Panc1 (cell line): ENCODE data around the gene PRKCA. TPM values are rescaled to one million over a fixed set of nuclear protein-coding genes. Genes with fewer than 3 reads are reported as not detected.

Source experiments
- ATAC-seq: fragments of 200-7000 bp; cut with Tn5 transposase; 2 replicates; pipeline ENCODE4 v1.9.1; 2020; ENCODE audit warnings: mild to moderate bottlenecking, moderate library complexity
- BruUV-seq: library from RNA; stranded (reverse); fragments of 400-500 nt; replicated peaks from 2 replicates; lab custom pipeline; 2021; lab: Mats Ljungman, UMichigan
- CTCF ChIA-PET: fragments of 300-600 bp; sonication (Branson Sonifier 250); formaldehyde crosslinking; loops from one replicate; lab custom pipeline; 2022; ENCODE audit warnings: antibody characterized with exemption; lab: Charles Lee
- POLR2A ChIA-PET: fragments of 300-600 bp; sonication (Branson Sonifier 250); formaldehyde crosslinking; loops from one replicate; lab custom pipeline; 2022; ENCODE audit warnings: antibody characterized with exemption; lab: Charles Lee
- DNase-seq: peaks from one replicate; pipeline ENCODE4 v3.0.0-alpha.2; 2010; ENCODE audit warnings: low read depth, low spot score
- H3K27ac ChIP-seq: 2 replicates; pipeline ENCODE4 v1.5.1; 2011; ENCODE audit warnings: mild to moderate bottlenecking, low read length, inconsistent platforms
- H3K27me3 ChIP-seq: fragments of 200-500 bp; sonication (Bioruptor generic); 2 replicates; pipeline ENCODE4 v1.6.0; 2014; ENCODE audit warnings: low read length, inconsistent platforms; ENCODE audit not compliant: control insufficient read depth, insufficient read depth
- H3K36me3 ChIP-seq: fragments of 200-500 bp; sonication (Bioruptor generic); 2 replicates; pipeline ENCODE4 v1.5.1; 2014; ENCODE audit warnings: inconsistent platforms, mild to moderate bottlenecking, low read length, moderate library complexity; ENCODE audit not compliant: control insufficient read depth, insufficient read depth
- H3K4me1 ChIP-seq: 2 replicates; pipeline ENCODE4 v1.5.1; 2011; ENCODE audit warnings: inconsistent platforms, mild to moderate bottlenecking, low read length, moderate library complexity; ENCODE audit not compliant: control insufficient read depth, insufficient read depth
- H3K4me3 ChIP-seq, 2 experiments: 2 replicates each; pipeline ENCODE4 v1.5.1; 2011 to 2012; ENCODE audit warnings: low read depth in 2 of 2, low read length in 2 of 2, mild to moderate bottlenecking in 2 of 2, inconsistent platforms in 1 of 2, moderate library complexity in 1 of 2
- H3K9me3 ChIP-seq: fragments of 200-500 bp; sonication (Bioruptor generic); 2 replicates; pipeline ENCODE4 v1.5.1; 2014; ENCODE audit warnings: low read depth, mild to moderate bottlenecking, inconsistent platforms, low read length, moderate library complexity; ENCODE audit not compliant: control insufficient read depth, insufficient read depth
- POLR2AphosphoS5 ChIP-seq: IDR thresholded peaks from 2 replicates; pipeline ENCODE4 v1.6.1; 2012; ENCODE audit warnings: mild to moderate bottlenecking, low read depth, low read length, moderate library complexity
- REST ChIP-seq, 2 experiments: IDR thresholded peaks; 2 replicates each; pipeline ENCODE4 v1.6.1; 2011 to 2012; ENCODE audit warnings: low read depth in 2 of 2, control low read depth in 1 of 2, low read length in 1 of 2, mild to moderate bottlenecking in 1 of 2, moderate library complexity in 1 of 2; ENCODE audit not compliant: insufficient read depth in 1 of 2
- SIN3A ChIP-seq: IDR thresholded peaks from 2 replicates; pipeline ENCODE4 v1.6.1; 2012; ENCODE audit warnings: low read depth, mild to moderate bottlenecking, low read length, moderate library complexity, borderline replicate concordance; ENCODE audit not compliant: insufficient read depth
- TCF7L2 ChIP-seq: IDR thresholded peaks from 2 replicates; pipeline ENCODE4 v1.6.1; 2011; ENCODE audit warnings: mild to moderate bottlenecking, low read depth, low read length, inconsistent platforms
- in situ Hi-C: cut with HindIII; loops from 2 replicates; pipeline ENCODE4 v1.10.0; 2016; ENCODE audit warnings: low sequenced_read_pairs, low pct_unique_long_range_greater_than_20kb
- intact Hi-C: fragments of 100-400 bp; cut with micrococcal nuclease; formaldehyde crosslinking; loops from one replicate; pipeline ENCODE4 v1.10.0; 2022; ENCODE audit not compliant: unreplicated experiment
- total RNA-seq: library from RNA; stranded (reverse); gene quantifications from one replicate; pipeline ENCODE4 v1.2.1, GENCODE V29; 2021; ENCODE audit not compliant: unreplicated experiment
- TF ChIP-seq, protein P1 (sequence below): fragments of 450-650 bp; IDR thresholded peaks from 2 replicates; pipeline ENCODE4 v1.5.1; 2017; ENCODE audit warnings: mild to moderate bottlenecking

The PRKCA gene
- total RNA-seq, 1 experiment from 2014 or later, result 53.0 TPM

DNA sequence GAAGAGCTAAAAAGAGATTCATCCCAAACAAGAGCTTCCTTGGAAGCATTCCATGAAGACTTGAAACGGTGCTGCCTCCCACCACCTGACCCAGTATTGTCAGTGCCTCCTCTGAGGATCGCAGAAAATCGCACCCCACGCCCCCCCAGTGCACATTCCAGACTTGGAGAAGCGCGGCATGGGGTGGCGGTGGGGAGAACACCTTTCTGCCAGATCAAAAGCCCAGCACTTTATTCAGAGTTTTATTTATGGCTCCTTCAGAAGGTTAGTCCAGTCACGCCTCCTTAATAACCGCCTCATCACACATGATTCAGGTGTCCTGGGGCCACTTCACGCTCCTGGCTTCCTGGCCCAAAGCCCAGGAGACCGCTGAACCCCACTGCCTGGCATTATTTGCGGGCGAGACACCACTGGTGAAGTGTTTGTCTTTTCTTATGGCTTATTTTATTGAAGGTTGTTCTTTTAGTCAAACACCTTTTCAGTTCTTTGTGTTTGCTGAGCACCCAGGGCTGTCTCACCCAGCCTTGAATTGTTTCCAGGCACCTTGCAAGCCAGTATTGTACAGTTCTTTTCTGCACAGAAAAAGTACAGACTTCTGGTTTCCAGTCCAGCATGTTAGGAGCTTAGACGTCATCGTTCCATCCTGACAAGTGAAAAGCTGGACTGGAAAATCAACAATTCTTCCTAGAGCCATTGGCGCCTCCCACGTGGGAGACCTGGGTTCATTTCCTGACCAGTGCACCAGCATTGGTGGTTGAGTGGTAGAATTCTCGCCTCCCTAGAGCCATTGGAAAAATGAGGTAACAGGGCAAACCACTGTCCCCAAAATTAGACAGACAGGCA, 452.9 kb downstream of the PRKCA start:
- CTCF ChIA-PET, result no interaction called here

DNA sequence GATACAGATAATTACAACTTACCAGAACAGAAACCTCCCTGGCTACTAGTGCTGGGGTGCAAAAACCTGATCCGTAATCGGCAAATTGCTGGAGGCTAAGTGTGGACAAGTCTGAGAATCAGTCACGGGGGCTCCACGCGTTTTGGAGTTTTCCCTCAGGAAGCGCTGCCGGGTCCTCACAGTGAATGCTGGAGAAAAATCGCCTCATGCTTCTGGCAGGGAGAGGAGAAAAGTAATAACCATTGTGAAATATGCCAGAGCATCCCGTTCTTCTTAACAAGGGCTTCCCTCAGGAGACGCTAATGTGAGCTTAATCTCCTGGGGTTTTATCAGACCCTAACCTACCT, 453.5 kb downstream of the PRKCA start:
- TF ChIP-seq POLR2AphosphoS5 (no peak), TCF7L2 (no peak), REST (IDR thresholded peaks at IDR 0.05; ENCODE audit: insufficient read depth in 1 of 2, low read depth in 2 of 2, low read length in 1 of 2) (no peak), SIN3A (no peak)
- TF ChIP-seq, protein P1, sequence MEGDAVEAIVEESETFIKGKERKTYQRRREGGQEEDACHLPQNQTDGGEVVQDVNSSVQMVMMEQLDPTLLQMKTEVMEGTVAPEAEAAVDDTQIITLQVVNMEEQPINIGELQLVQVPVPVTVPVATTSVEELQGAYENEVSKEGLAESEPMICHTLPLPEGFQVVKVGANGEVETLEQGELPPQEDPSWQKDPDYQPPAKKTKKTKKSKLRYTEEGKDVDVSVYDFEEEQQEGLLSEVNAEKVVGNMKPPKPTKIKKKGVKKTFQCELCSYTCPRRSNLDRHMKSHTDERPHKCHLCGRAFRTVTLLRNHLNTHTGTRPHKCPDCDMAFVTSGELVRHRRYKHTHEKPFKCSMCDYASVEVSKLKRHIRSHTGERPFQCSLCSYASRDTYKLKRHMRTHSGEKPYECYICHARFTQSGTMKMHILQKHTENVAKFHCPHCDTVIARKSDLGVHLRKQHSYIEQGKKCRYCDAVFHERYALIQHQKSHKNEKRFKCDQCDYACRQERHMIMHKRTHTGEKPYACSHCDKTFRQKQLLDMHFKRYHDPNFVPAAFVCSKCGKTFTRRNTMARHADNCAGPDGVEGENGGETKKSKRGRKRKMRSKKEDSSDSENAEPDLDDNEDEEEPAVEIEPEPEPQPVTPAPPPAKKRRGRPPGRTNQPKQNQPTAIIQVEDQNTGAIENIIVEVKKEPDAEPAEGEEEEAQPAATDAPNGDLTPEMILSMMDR, result no peak
- no peak overlapping the region for H3K4me3 ChIP-seq
- BruUV-seq, result no TSS peak
- no peak overlapping the region for H3K27ac ChIP-seq
- ATAC-seq (no peak), DNase-seq (no peak)
- ChIA-PET CTCF (no interaction called here), POLR2A (no interaction called here)
- H3K27me3 ChIP-seq, result no peaks in the 10 kb centered on the region
- no peaks in the 10 kb centered on the region for H3K9me3 ChIP-seq
- intact Hi-C loops (no loop called here), in situ Hi-C loops (no loop called here)
- no peaks in the 10 kb centered on the region; the same call in 1 of the 2 replicates for H3K36me3 ChIP-seq
- no peaks in the 10 kb centered on the region; the same call in 1 of the 2 replicates for H3K4me1 ChIP-seq

More for the DNA sequence above, 452.9 kb downstream of the PRKCA start:
- in situ Hi-C loops (no loop called here), intact Hi-C loops (no loop called here)
- H3K4me1 ChIP-seq, result no peaks in the 10 kb centered on the region; the same call in 1 of the 2 replicates
- no peak for DNase-seq
- POLR2A ChIA-PET, result no interaction called here
- no peak overlapping the region for H3K27ac ChIP-seq
- H3K27me3 ChIP-seq, result no peaks in the 10 kb centered on the region
- no peak overlapping the region for H3K4me3 ChIP-seq
- H3K36me3 ChIP-seq, result no peaks in the 10 kb centered on the region; the same call in 1 of the 2 replicates
- TF ChIP-seq, protein P1, result no peak
- TF ChIP-seq POLR2AphosphoS5 (no peak), SIN3A (no peak), TCF7L2 (no peak), REST (IDR thresholded peaks at IDR 0.05; ENCODE audit: insufficient read depth in 1 of 2, low read depth in 2 of 2, low read length in 1 of 2) (no peak)
- H3K9me3 ChIP-seq, result no peaks in the 10 kb centered on the region
- BruUV-seq, result no TSS peak
- ATAC-seq, result no peak
